Left ventricle myocardium inferior (tissue), 1 donor: ENCODE data around the gene BTBD9. TPM values are rescaled to one million over a fixed set of nuclear protein-coding genes. Genes with fewer than 3 reads are reported as not detected.

ENCODE experiments used
- DNase-seq: peaks from one replicate; pipeline ENCODE4 v3.0.0-alpha.2; 2020
- H3K27ac ChIP-seq: fragments of 200-600 bp; replicated peaks from 2 replicates; pipeline ENCODE4 v1.8.0; 2021
- H3K27me3 ChIP-seq: fragments of 200-600 bp; 2 replicates; pipeline ENCODE4 v1.8.0; 2021; ENCODE audit warnings: low read depth
- H3K36me3 ChIP-seq: fragments of 200-600 bp; 2 replicates; pipeline ENCODE4 v1.8.0; 2021
- H3K4me1 ChIP-seq: fragments of 200-600 bp; 2 replicates; pipeline ENCODE4 v1.8.0; 2021
- H3K4me3 ChIP-seq: fragments of 200-600 bp; 2 replicates; pipeline ENCODE4 v1.8.0; 2021; ENCODE audit warnings: mild to moderate bottlenecking, moderate library complexity
- H3K9me3 ChIP-seq: fragments of 200-600 bp; replicated peaks from 2 replicates; pipeline ENCODE4 v1.8.0; 2021
- CTCF ChIP-seq: fragments of 200-600 bp; IDR thresholded peaks from 2 replicates; pipeline ENCODE4 v1.8.0; 2021; ENCODE audit warnings: antibody characterized with exemption, mild to moderate bottlenecking, borderline replicate concordance
- intact Hi-C: fragments of 100-400 bp; cut with micrococcal nuclease; formaldehyde crosslinking; loops from one replicate; pipeline ENCODE4 v1.11.0; 2022
- total RNA-seq: library from RNA; stranded (reverse); fragmentation: NEBNext Ultra II Directional; extraction: Animal tissue kit (Norgen Biotek cat#: 25700); gene quantifications from one replicate; pipeline ENCODE4 v1.2.1, GENCODE V29; 2021
- donor health status: DM: no; HTN: yes; CAD: no; lungs with severe emphysema.

The BTBD9 gene
- total RNA-seq, 1 donor from 2014 or later: 16.5 TPM

- Histone ChIP-seq H3K36me3 (no peaks in the 10 kb centered on the region), H3K9me3 (no peaks in the 10 kb centered on the region), H3K4me1 (peaks cover 25% of the 10 kb centered on the region), H3K27ac (no peak overlapping the region), H3K4me3 (no peak overlapping the region), H3K27me3 (no peaks in the 10 kb centered on the region)
- intact Hi-C loops: no loop called here
- no peak for TF ChIP-seq CTCF
- DNase-seq: no peak
Measured at GRCh38 chr6:38396209-38396608, 243.5 kb downstream of the BTBD9 start.

GRCh38 chr6:38393986-38394385 lies 245.7 kb downstream of the BTBD9 start:
- no peak overlapping the region for H3K4me3 ChIP-seq
- no peak for TF ChIP-seq CTCF
- H3K27me3 ChIP-seq: no peaks in the 10 kb centered on the region
- DNase-seq: no peak
- intact Hi-C loops: no loop called here
- H3K9me3 ChIP-seq: no peaks in the 10 kb centered on the region
- H3K27ac ChIP-seq: no peak overlapping the region
- no peaks in the 10 kb centered on the region for H3K36me3 ChIP-seq
- peaks cover 30% of the 10 kb centered on the region for H3K4me1 ChIP-seq

GRCh38 chr6:38391626-38392579 lies 247.8 kb downstream of the BTBD9 start:
- no peak overlapping the region for H3K27ac ChIP-seq
- intact Hi-C loops: no loop called here
- DNase-seq: no peak
- no peaks in the 10 kb centered on the region for H3K27me3 ChIP-seq
- no peak overlapping the region for H3K4me3 ChIP-seq
- H3K9me3 ChIP-seq: no peaks in the 10 kb centered on the region
- H3K4me1 ChIP-seq: peaks cover 28% of the 10 kb centered on the region
- no peak for TF ChIP-seq CTCF
- no peaks in the 10 kb centered on the region for H3K36me3 ChIP-seq

- intact Hi-C loops: no loop called here
- Histone ChIP-seq H3K4me1 (peaks cover 28% of the 10 kb centered on the region), H3K4me3 (no peak overlapping the region), H3K27ac (no peak overlapping the region), H3K27me3 (no peaks in the 10 kb centered on the region), H3K36me3 (no peaks in the 10 kb centered on the region), H3K9me3 (no peaks in the 10 kb centered on the region)
- TF ChIP-seq CTCF: no peak
- no peak for DNase-seq
Measured at GRCh38 chr6:38391206-38391605, 248.5 kb downstream of the BTBD9 start.

- Histone ChIP-seq H3K9me3 (no peaks in the 10 kb centered on the region), H3K4me1 (peaks cover 28% of the 10 kb centered on the region), H3K36me3 (no peaks in the 10 kb centered on the region), H3K27ac (no peak overlapping the region), H3K27me3 (no peaks in the 10 kb centered on the region), H3K4me3 (no peak overlapping the region)
- no peak for TF ChIP-seq CTCF
- no peak for DNase-seq
- intact Hi-C loops: no loop called here
Measured at GRCh38 chr6:38389875-38390274, 249.9 kb downstream of the BTBD9 start.
